ENCODE measurements around the gene SLC23A1.

DNA sequence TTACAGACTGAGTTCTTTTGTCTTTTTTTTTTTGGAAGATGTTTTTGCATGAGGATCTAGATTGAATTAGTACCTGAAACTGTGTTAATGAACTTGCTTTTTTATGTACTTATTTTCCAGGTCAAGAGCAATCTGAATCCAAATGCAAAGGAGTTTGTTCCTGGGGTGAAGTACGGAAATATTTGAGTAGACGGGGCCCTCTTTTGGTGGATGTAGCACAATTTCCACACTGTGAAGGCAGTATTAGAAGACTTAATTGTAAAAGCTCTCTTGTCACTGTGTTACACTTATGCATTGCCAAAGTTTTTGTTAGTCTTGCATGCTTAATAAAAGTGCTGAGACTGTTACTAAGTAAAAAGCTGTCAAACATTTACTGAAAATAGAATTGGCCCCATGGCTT is 14.5 kb downstream of the SLC23A1 start:
- TF ChIP-seq, protein P1, sequence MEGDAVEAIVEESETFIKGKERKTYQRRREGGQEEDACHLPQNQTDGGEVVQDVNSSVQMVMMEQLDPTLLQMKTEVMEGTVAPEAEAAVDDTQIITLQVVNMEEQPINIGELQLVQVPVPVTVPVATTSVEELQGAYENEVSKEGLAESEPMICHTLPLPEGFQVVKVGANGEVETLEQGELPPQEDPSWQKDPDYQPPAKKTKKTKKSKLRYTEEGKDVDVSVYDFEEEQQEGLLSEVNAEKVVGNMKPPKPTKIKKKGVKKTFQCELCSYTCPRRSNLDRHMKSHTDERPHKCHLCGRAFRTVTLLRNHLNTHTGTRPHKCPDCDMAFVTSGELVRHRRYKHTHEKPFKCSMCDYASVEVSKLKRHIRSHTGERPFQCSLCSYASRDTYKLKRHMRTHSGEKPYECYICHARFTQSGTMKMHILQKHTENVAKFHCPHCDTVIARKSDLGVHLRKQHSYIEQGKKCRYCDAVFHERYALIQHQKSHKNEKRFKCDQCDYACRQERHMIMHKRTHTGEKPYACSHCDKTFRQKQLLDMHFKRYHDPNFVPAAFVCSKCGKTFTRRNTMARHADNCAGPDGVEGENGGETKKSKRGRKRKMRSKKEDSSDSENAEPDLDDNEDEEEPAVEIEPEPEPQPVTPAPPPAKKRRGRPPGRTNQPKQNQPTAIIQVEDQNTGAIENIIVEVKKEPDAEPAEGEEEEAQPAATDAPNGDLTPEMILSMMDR (IDR thresholded peaks at IDR 0.05; ENCODE audit: low read length): peak; percentile 33; the same call in 1 of the 2 replicates
- no peak for TF ChIP-seq EZH2 (IDR thresholded peaks at IDR 0.05; ENCODE audit: borderline replicate concordance, low read length)
